Spleen (tissue), 3 donors: ENCODE results near the gene UBL4A.

Source experiments
- POLR2A ChIP-seq, 3 donors: fragments of 450-650 bp; IDR thresholded peaks; one replicate each; pipeline ENCODE4 v1.5.1; 2017; ENCODE audit warnings: antibody characterized with exemption in 3 of 3, mild to moderate bottlenecking in 1 of 3
- POLR2AphosphoS5 ChIP-seq, 3 donors: sonication (generic); formaldehyde crosslinking; IDR thresholded peaks; one replicate each; pipeline ENCODE4 v1.5.1; 2017; ENCODE audit warnings: antibody characterized with exemption in 3 of 3

DNA sequence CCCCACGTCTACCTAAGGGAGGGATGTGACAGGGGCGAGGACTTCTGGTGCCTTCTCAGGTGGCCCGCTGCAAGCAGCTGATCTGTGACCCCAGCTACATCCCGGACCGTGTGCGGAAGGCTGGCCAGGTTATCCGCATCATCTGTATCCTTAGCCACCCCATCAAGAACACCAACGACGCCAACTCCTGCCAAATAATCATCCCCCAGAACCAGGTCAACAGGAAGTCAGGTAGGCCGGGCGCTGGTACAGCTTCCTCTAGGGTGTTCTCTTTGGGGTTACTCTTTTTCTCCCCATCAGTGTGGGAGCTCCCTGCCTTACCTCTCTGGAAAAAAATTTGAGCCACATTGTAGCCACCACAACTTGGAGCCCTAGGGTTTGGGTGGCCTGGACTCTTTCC is 44.9 kb downstream of the UBL4A start:
- no peak for TF ChIP-seq POLR2A (IDR thresholded peaks at IDR 0.05)
- TF ChIP-seq POLR2AphosphoS5 (IDR thresholded peaks at IDR 0.05), result no peak
